Activated gamma-delta T cell treated with Interleukin-2 at 50 U/mL for 16 hours (primary cell): ENCODE results near the gene OR2T10.
"Not testable (repeated sequence)": the region's sequence is repeated elsewhere in the genome, so short reads cannot be mapped to it uniquely, and the experiment has no call there.

Experiments
- DNase-seq: peaks from one replicate; pipeline ENCODE4 v3.0.0-alpha.2; 2020

OR2T10 gene

DNA sequence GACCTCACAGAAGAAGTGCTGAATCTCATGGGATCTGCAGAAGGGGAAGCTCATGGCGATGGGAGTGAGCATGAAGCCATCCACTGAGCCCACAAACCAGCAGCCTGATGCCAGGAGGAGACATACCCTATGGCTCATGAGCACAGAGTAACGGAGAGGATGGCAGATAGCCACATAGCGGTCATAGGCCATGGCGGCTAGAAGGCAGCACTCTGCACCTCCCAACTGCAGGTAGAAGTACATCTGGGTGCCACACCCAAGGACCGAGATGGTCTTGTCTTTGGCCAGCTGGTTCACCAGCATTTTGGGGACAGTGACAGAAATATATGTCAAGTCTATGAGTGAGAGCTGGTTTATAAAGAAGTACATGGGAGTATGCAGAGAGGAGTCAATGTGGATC, 4.3 kb downstream of the OR2T10 start:
- DNase-seq, result no peak

DNA sequence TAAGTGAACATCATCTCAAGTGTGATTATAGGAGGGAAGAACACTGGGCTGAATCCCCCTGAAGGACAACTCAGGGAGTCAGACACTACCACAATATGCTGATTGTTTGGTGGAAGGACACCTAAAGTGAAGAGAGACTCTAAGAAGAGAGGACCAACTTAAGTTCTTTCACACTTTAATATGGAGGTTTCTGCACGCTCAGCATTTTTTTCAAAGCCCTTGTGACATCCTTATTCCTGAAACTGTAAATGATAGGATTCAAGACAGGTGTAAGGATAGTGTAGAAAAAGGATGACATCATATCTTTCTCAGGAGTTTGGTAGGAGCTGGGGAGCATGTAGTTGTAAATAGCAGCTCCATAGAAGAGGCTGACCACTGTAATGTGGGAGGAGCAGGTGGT, 4.8 kb downstream of the OR2T10 start:
- DNase-seq, result no peak

DNA sequence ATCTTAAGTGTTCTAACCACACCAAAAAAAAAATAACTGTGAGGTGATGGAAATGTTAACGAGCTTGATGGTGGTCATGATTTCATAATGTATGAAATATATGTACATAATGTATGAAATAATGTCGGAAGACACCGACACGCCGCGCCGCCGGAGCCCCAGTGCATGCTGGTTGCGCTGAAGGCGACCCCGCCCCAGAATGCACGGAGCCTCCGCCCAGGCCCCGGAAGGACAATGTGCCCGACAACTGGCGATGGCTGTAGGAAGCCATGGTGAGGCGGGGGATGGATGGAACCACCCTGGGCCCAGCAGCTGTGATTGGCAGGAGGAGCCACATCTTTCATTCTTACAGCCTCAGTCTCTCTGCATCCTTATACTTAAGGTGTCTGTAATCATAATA, 7.4 kb downstream of the OR2T10 start:
- DNase-seq, result no peak

DNA sequence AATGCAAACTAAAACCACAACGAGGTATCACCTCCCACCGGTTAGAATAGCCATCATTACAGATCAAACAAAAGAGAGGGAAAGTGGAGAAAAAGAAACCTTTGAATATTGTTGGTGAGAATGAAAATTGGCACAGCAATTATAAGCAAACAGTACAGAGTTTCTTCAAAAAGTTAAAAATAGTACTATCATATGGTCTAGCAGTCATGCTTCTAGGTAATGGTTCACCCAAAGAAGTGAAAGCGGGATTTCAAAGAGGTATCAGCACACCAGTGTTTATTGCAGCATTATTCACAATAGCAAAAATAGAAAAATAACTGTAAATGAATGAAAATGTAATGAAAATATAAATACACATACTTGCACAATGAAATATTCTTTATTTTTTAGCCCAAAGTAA, 8.2 kb downstream of the OR2T10 start:
- DNase-seq, result no peak

DNA sequence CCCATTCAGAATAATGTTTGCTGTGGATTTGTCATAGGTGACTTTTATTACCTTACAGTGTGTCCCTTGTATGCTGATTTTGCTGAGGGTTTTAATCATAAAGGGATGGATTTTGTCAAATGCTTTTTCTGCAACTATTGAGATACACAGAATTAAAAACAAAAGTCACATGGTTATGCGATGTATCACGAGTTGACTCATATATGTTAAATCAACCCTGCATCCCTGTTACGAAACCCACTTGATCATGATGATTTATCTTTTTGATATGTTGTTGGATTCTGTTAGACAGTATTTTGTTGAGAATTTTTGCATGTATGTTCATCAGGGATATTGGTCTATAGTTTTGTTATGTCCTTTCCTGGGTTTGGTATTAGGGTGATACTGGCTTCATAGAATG, 12.2 kb downstream of the OR2T10 start:
- no peak for DNase-seq

DNA sequence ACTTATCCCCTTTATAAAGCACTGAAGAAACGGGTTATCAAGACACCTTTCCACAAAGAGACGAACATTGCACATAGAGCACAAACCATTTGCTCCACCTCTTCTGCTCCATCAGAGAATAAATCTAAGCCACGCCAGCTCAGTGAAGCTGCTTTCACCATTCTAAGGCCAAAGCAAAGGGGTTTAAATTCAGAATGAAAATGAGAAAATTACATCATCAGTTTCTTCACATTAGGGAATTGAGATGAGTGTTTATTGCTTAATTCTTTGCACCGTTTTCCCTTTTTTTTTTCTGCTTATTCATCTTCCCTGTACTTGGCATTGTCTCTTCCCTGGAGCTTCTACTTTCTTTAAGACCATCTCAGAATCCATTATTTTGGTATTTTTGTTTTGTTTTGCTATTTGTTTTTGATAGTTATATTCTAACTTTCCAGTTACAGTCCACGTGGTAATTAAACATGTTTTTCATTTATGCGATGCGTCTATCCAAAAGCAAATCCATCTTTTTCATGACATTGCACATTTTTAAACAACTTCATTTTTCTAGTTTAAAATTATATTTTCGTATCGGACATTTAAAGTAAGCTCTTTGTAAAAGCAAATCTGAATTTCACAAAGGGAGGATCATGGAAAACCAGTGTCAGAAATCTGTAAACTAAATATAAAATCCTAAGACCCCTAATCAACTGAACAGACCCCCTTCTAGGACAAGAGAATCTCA, 21.1 kb downstream of the OR2T10 start:
- no peak for DNase-seq

DNA sequence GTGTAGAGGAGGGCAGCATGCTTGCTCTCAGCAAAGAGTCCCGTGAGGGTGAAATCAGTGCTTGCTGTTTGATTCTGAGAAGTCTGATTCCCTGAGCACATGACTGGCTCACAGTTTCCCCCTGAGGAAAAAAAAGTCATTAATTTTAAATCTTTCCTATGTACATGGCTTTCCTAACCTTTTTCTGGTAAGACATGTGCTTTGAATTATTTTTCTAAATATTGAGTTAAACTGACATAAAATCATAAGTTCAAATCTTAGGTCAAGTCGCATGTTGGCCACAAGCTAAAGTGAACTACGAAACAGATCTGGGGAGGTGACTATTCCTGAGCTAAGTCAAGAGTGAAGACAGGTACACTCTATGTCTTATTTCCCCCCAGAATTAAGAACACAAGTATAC, 22.8 kb downstream of the OR2T10 start, which contains the start of gene OR2T34:
Gene OR2T34 (minus strand): TSS at position 101 of the 400 bp plus-strand sequence. CDS start 0 bp downstream, at position 101.
- DNase-seq, result not testable (repeated sequence)

DNA sequence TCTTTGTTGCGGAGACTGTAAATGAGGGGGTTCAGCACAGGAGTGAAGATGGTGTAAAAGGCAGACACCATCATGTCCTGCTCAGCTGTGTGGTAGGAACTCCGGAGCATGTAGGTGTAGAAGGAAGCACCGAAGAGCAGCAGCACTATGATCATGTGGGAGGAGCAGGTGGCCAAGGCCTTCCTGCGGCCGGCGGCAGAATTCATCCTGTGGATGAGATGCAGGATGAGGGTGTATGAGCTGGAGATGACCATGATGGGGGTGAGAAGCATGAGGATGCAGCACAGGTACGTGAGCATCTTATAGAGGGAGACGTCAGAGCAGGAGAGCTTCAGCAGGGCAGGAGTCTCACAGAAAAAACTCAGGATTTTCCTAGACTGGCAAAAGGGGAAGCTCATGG, 23.6 kb downstream of the OR2T10 start:
- DNase-seq, result not testable (repeated sequence)

DNA sequence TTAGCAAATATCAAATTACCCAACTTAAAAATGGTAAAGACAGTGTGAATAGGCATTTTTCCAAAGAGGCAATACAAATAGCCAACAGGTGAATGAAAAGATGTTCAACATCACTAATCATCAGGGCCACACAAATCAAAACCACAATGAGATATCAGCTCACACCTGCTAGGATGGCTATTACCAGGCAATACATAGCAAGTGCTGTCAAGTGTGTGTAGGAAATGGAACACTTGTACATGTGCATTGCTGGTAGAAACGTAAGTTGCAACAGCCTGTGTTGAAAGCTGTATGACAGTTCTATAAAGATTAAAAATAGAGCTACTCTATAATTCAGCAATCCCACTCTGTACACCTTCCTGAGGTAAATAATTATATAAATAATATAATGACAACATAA, 25.5 kb downstream of the OR2T10 start:
- not testable (repeated sequence) for DNase-seq

DNA sequence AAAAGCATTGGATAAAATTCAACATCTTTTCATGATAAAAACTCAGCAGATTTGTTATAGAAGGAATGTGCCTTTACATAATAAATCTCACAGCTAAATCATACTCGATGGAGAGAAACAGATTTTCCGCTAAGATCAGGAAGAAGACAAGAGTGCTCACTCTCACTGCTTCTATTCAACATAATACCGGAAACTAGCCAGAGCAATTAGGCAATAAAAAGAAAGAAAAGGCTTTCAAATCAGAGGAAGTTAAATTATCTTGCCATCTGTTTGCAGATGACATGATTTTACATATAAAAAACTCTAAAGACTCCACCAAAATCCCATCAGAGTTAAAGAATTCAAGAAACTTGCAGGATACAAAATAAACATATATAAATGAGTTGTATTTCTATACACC, 26.7 kb downstream of the OR2T10 start:
- DNase-seq, result not testable (repeated sequence)

DNA sequence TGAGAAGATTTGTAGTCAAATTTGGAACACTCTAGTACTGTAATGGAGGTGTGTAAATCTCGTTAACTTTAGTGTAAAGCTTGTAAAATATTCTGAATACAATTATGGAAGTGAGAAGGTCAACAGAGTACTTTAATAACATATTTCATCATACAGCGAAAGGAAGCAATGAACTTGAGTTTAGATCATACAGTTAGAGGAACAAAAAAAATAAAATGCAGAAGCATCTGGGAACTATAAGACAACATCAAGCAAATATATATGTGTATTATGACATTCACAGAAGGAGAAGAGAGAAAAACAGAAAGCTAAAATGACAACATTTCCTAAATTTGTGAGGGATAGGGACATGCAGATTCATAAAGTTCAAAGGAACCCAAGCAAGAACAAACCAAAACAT, 28.5 kb downstream of the OR2T10 start:
- DNase-seq, result not testable (repeated sequence)

DNA sequence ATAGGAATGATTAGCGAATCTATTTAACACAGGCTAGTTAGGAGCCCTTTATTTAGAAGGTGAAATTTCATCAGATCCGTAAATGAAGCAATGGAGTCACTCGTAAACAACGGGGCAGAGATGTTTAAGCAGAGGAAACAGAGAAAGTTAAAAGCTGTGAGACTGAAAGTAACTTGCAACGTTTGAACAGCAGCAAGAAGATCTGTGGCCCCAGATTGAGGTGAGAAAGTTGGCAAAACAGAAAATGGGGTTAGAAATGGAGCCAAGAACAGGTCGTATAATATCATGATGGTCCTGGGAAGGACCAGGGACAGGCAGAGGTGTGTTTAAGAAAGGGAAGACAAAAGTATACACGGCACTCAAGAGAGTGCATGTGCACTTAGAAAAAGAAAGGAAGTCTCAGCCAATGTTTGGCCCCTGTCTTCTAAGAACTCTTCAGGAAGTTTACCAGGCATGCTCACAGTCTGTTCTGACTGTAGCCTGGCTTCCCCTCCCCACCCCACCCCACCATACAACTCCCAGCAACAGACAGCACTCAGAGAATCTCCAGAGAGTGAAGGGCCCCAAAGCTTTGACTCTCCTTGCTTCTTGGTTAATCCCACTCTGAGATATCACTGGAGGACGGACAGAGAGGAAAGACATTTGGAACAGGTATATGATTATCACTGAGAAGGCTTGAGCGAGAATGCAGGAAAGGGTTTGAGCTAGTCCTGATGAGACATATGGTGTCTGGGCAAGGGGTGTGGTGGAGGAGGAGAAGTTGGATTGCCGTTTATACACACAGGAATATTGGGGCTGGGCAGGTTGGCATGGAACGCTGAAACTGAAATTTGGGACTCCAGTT, 31.7 kb downstream of the OR2T10 start:
- DNase-seq, result not testable (repeated sequence)

DNA sequence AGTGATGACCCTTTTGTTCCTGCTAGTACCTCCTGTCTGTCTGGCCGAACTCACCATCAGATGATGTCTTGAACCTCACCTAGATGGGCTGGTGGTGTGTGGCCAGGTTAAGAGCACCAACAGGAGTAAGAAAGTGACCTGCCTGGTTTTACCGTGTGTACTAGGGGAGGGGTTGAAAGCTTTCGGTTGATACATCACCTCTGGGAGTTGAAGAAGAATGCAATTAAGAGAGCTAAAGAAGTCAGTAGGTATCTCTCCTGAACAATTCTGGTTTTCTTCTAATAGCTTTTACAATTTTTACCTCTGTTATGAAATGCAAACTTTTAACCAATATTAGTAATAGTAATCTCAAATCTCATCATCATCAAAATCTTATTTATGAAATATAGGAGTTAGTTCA, 34.8 kb downstream of the OR2T10 start, which contains the start of gene OR2T29:
Gene OR2T29 (minus strand): TSS at position 101 of the 400 bp plus-strand sequence. CDS start 3,281 bp downstream, outside the sequence.
- DNase-seq, result not testable (repeated sequence)

DNA sequence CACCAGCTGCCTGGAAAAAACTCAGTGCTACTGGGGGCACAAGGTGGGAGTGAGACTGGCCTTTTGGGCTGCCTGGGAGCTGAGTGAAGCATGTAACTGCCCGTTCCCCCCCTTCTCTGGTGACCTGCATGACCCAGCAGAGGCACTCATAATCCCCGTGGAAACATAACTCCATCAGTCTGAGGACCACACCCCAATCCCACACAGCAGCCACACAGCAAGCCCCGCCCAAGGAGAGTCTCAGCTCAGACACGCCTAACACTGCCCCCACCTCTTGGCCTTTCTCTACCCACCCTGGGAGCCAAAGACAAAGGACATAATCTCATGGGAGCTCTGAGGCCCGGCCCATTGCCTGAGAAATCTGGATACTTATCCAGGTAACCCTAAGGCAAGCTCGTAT, 46.5 kb downstream of the OR2T10 start:
- DNase-seq, result not testable (repeated sequence)

DNA sequence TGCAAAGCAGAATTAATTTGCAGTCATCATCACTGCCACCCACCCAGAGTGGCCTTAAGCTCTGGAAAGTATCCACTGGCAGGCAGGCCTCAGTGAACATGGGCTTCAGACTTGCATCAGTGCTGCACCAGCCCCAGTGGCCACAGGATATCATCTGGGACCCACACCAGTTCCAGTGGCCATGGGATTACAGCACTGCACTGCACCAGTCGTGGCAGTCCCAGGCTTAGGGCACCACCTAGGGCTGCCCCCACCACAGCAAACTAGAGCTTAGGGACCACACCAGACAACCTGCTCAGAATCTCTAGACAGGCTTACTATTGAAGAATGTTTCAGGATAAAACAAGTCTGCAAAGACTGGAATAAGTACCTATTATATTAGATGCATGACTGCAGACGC, 50.1 kb downstream of the OR2T10 start:
- DNase-seq, result not testable (repeated sequence)
